HepG2 (cell line): Measurements from ENCODE around the gene ARHGEF26. TPM values are rescaled to one million over a fixed set of nuclear protein-coding genes. Genes with fewer than 3 reads are reported as not detected.

Experiments used
- ATF7 ChIP-seq, 2 experiments: fragments of 450-650 bp in 1 of 2; sonication (generic) in 1 of 2; formaldehyde crosslinking in 1 of 2; IDR thresholded peaks; 2 replicates each; pipeline versions ENCODE4 v1.4.0 to v1.6.1; 2016 to 2020; ENCODE audit warnings: antibody characterized with exemption in 1 of 2, mild to moderate bottlenecking in 1 of 2, missing genetic modification reagents in 1 of 2
- CENPX ChIP-seq: sonication (generic); formaldehyde crosslinking; IDR thresholded peaks from 2 replicates; pipeline ENCODE4 v1.9.0; 2021; ENCODE audit warnings: mild to moderate bottlenecking, missing genetic modification reagents, moderate library complexity
- FOXA3 ChIP-seq: IDR thresholded peaks from 2 replicates; pipeline ENCODE4 v1.6.1; 2016; ENCODE audit warnings: missing genetic modification reagents, missing compliant biosample characterization
- JARID2 ChIP-seq: sonication (generic); formaldehyde crosslinking; IDR thresholded peaks from 2 replicates; pipeline ENCODE4 v1.8.1; 2023; ENCODE audit warnings: missing genetic modification reagents, inconsistent platforms; ENCODE audit not compliant: insufficient replicate concordance
- KAT7 ChIP-seq: IDR thresholded peaks from 2 replicates; pipeline ENCODE4 v1.6.1; 2018; ENCODE audit warnings: borderline replicate concordance, missing compliant biosample characterization
- KDM3A ChIP-seq: IDR thresholded peaks from 2 replicates; pipeline ENCODE4 v1.6.1; 2018; ENCODE audit warnings: low read depth, missing compliant biosample characterization
- MIXL1 ChIP-seq: IDR thresholded peaks from 2 replicates; pipeline ENCODE4 v1.6.1; 2016
- PAX8 ChIP-seq: sonication (generic); formaldehyde crosslinking; IDR thresholded peaks from 2 replicates; pipeline ENCODE4 v1.8.0; 2022; ENCODE audit warnings: mild to moderate bottlenecking, missing genetic modification reagents, borderline replicate concordance
- ZBTB26 ChIP-seq: IDR thresholded peaks from 2 replicates; pipeline ENCODE4 v1.6.1; 2016; ENCODE audit warnings: missing compliant biosample characterization, missing genetic modification reagents, borderline replicate concordance
- ZNF34 ChIP-seq: sonication (generic); formaldehyde crosslinking; IDR thresholded peaks from 2 replicates; pipeline ENCODE4 v1.4.0; 2020; ENCODE audit warnings: mild to moderate bottlenecking, missing genetic modification reagents, borderline replicate concordance
- ZNF563 ChIP-seq: sonication (generic); formaldehyde crosslinking; IDR thresholded peaks from 2 replicates; pipeline ENCODE4 v1.8.0; 2022; ENCODE audit warnings: mild to moderate bottlenecking, moderate library complexity, missing genetic modification reagents
- ZNF607 ChIP-seq: sonication (generic); formaldehyde crosslinking; IDR thresholded peaks from 2 replicates; pipeline ENCODE4 v1.5.1; 2020; ENCODE audit warnings: missing genetic modification reagents, mild to moderate bottlenecking, borderline replicate concordance
- ZNF7 ChIP-seq: IDR thresholded peaks from 2 replicates; pipeline ENCODE4 v1.6.1; 2016; ENCODE audit warnings: missing biosample characterization, missing genetic modification reagents
- ZNF772 ChIP-seq: sonication (generic); formaldehyde crosslinking; IDR thresholded peaks from 2 replicates; pipeline ENCODE4 v1.5.0; 2020; ENCODE audit warnings: mild to moderate bottlenecking, missing genetic modification reagents
- ZZZ3 ChIP-seq: sonication (generic); formaldehyde crosslinking; IDR thresholded peaks from 2 replicates; pipeline ENCODE4 v1.4.0; 2020; ENCODE audit warnings: missing genetic modification reagents, mild to moderate bottlenecking, borderline replicate concordance
- polyA plus RNA-seq, 8 experiments: library from polyadenylated mRNA; depleted of rRNA in 3 of 8; stranded (reverse) in 7 of 8; unstranded in 1 of 8; fragments of >200 nt; fragmentation: Illumina TruSeq in 4 of 8; extraction: Trizol in 4 of 8; gene quantifications; 2 replicates each; pipeline versions ENCODE4 v1.2.1 to v1.2.3, GENCODE V29; 2011 to 2016; ENCODE audit warnings: low read depth in 4 of 8, missing spikeins in 1 of 8, mixed read lengths in 1 of 8; ENCODE audit not compliant: insufficient read depth in 1 of 8
- total RNA-seq, 5 experiments: library from RNA; depleted of rRNA; stranded (reverse); fragments of >200 nt; fragmentation: Illumina TruSeq; extraction: Trizol; gene quantifications; 2 replicates each; pipeline ENCODE4 v1.2.3, GENCODE V29; 2016; ENCODE audit warnings: low read depth in 1 of 5
- TF ChIP-seq, protein P1 (sequence below): sonication (generic); formaldehyde crosslinking; IDR thresholded peaks from 2 replicates; pipeline ENCODE4 v1.9.0; 2021; ENCODE audit warnings: missing genetic modification reagents, mild to moderate bottlenecking, borderline replicate concordance
- TF ChIP-seq, protein P2 (sequence below): sonication (generic); formaldehyde crosslinking; IDR thresholded peaks from 2 replicates; pipeline ENCODE4 v1.4.0; 2020; ENCODE audit warnings: missing genetic modification reagents
- TF ChIP-seq, protein P3 (sequence below): sonication (generic); formaldehyde crosslinking; IDR thresholded peaks from 2 replicates; pipeline ENCODE4 v1.5.1; 2020; ENCODE audit warnings: mild to moderate bottlenecking, missing genetic modification reagents, borderline replicate concordance

Gene ARHGEF26
- total and polyA plus RNA-seq, 2 of the 13 experiments (the other 11 are each of a cell fraction or from before 2014, with no cell fraction given), result 0.74 to 6.1 TPM

DNA sequence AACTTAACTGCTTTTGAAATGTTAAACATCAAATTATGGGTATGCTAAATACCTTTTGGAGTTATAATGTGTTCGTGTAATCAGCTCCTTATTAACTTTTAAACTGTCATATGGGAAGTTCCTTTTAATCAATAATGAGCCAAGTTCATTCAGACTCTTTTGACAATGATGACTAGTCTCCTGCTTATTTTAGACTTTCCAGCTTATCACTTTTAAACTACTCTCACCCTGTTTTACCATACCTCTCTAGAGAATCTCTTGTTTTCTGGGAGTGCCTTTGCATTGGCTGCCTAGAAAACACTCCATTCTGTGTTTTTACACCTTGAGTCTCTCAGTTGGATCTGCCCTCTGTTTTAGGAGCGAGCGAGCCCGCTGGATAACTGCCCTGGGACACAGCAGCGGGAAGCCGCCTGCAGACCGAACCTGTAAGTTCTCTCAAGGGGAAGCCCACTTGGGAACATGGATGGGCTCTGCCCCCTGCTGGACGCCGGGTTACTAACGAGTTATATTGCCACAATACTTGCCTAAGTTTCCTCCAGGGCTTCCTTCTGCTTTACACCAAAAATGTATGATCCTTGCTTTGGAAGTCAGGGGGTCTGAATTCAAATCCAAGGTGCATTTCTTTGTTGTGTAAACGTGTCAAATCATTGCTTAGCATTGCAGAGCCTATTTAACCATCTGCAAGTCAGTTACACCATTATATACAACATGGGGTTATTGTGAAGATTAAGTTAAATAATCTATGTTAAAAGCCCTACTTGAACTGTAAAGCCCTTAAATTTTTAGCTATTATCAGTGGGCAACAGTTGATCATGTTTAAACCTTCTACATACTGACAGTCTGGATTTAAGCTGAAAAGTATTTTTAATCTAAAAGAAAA, 131.8 kb downstream of the ARHGEF26 start (continued):
- TF ChIP-seq ZNF607 (CRISPR knock-in tag), result no peak
- TF ChIP-seq ZNF7, result no peak
- TF ChIP-seq MIXL1 (CRISPR knock-in tag), result peak; percentile 74; the same call in 1 of the 2 replicates
- no peak for TF ChIP-seq ZNF563 (CRISPR knock-in tag)
- TF ChIP-seq ZBTB26 (CRISPR knock-in tag), result no peak
- 0 out of 2 replicates have a peak, but pooled peaks have one; percentile 39 for TF ChIP-seq KDM3A
- no peak for TF ChIP-seq JARID2 (CRISPR knock-in tag)
- no peak for TF ChIP-seq PAX8 (CRISPR knock-in tag)
- no peak for TF ChIP-seq ZZZ3 (CRISPR knock-in tag)
- no peak for TF ChIP-seq ZNF34 (CRISPR knock-in tag)
- TF ChIP-seq, protein P1, sequence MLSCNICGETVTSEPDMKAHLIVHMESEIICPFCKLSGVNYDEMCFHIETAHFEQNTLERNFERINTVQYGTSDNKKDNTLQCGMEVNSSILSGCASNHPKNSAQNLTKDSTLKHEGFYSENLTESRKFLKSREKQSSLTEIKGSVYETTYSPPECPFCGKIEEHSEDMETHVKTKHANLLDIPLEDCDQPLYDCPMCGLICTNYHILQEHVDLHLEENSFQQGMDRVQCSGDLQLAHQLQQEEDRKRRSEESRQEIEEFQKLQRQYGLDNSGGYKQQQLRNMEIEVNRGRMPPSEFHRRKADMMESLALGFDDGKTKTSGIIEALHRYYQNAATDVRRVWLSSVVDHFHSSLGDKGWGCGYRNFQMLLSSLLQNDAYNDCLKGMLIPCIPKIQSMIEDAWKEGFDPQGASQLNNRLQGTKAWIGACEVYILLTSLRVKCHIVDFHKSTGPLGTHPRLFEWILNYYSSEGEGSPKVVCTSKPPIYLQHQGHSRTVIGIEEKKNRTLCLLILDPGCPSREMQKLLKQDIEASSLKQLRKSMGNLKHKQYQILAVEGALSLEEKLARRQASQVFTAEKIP (CRISPR knock-in tag), result no peak
- no peak for TF ChIP-seq ATF7 (IDR thresholded peaks at IDR 0.05)
- TF ChIP-seq ATF7 (CRISPR knock-in tag; IDR thresholded peaks at IDR 0.05), result no peak
- TF ChIP-seq CENPX (CRISPR knock-in tag), result no peak
- TF ChIP-seq, protein P2, sequence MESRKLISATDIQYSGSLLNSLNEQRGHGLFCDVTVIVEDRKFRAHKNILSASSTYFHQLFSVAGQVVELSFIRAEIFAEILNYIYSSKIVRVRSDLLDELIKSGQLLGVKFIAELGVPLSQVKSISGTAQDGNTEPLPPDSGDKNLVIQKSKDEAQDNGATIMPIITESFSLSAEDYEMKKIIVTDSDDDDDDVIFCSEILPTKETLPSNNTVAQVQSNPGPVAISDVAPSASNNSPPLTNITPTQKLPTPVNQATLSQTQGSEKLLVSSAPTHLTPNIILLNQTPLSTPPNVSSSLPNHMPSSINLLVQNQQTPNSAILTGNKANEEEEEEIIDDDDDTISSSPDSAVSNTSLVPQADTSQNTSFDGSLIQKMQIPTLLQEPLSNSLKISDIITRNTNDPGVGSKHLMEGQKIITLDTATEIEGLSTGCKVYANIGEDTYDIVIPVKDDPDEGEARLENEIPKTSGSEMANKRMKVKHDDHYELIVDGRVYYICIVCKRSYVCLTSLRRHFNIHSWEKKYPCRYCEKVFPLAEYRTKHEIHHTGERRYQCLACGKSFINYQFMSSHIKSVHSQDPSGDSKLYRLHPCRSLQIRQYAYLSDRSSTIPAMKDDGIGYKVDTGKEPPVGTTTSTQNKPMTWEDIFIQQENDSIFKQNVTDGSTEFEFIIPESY (CRISPR knock-in tag), result peak; percentile 58; the same call in 1 of the 2 replicates
- TF ChIP-seq KAT7, result no peak
- 0 out of 2 replicates have a peak, but pooled peaks have one; percentile 49 for TF ChIP-seq ZNF772 (CRISPR knock-in tag)
- no peak for TF ChIP-seq FOXA3 (CRISPR knock-in tag)
- TF ChIP-seq, protein P3, sequence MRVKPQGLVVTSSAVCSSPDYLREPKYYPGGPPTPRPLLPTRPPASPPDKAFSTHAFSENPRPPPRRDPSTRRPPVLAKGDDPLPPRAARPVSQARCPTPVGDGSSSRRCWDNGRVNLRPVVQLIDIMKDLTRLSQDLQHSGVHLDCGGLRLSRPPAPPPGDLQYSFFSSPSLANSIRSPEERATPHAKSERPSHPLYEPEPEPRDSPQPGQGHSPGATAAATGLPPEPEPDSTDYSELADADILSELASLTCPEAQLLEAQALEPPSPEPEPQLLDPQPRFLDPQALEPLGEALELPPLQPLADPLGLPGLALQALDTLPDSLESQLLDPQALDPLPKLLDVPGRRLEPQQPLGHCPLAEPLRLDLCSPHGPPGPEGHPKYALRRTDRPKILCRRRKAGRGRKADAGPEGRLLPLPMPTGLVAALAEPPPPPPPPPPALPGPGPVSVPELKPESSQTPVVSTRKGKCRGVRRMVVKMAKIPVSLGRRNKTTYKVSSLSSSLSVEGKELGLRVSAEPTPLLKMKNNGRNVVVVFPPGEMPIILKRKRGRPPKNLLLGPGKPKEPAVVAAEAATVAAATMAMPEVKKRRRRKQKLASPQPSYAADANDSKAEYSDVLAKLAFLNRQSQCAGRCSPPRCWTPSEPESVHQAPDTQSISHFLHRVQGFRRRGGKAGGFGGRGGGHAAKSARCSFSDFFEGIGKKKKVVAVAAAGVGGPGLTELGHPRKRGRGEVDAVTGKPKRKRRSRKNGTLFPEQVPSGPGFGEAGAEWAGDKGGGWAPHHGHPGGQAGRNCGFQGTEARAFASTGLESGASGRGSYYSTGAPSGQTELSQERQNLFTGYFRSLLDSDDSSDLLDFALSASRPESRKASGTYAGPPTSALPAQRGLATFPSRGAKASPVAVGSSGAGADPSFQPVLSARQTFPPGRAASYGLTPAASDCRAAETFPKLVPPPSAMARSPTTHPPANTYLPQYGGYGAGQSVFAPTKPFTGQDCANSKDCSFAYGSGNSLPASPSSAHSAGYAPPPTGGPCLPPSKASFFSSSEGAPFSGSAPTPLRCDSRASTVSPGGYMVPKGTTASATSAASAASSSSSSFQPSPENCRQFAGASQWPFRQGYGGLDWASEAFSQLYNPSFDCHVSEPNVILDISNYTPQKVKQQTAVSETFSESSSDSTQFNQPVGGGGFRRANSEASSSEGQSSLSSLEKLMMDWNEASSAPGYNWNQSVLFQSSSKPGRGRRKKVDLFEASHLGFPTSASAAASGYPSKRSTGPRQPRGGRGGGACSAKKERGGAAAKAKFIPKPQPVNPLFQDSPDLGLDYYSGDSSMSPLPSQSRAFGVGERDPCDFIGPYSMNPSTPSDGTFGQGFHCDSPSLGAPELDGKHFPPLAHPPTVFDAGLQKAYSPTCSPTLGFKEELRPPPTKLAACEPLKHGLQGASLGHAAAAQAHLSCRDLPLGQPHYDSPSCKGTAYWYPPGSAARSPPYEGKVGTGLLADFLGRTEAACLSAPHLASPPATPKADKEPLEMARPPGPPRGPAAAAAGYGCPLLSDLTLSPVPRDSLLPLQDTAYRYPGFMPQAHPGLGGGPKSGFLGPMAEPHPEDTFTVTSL (CRISPR knock-in tag), result no peak
